Spleen (tissue), 11 donors: ENCODE results near the gene ZSCAN29. TPM values are rescaled to one million over a fixed set of nuclear protein-coding genes. Genes with fewer than 3 reads are reported as not detected.
"Not testable (repeated sequence)": the region's sequence is repeated elsewhere in the genome, so short reads cannot be mapped to it uniquely, and the experiment has no call there.

Source experiments
- DNase-seq: peaks from one replicate; pipeline ENCODE4 v3.0.0-alpha.2; 2020
- H3K27ac ChIP-seq, 8 donors: fragments of 200-600 bp; sonication (generic) in 7 of 8; 1 replicate in 4 of 8; 2 replicates in 4 of 8; pipeline versions ENCODE4 v1.5.0 to v1.8.0; 2016 to 2021; ENCODE audit warnings: inconsistent platforms in 4 of 8, mild to moderate bottlenecking in 4 of 8, moderate library complexity in 1 of 8
- H3K27me3 ChIP-seq, 7 donors: fragments of 200-600 bp; sonication (generic) in 6 of 7; replicated peaks in 1 of 7; 1 replicate in 4 of 7; 2 replicates in 3 of 7; pipeline versions ENCODE4 v1.5.0 to v1.8.0; 2016 to 2021; ENCODE audit warnings: inconsistent platforms in 3 of 7, mild to moderate bottlenecking in 1 of 7
- H3K36me3 ChIP-seq, 6 donors: fragments of 200-600 bp; sonication (generic) in 5 of 6; 1 replicate in 4 of 6; 2 replicates in 2 of 6; pipeline versions ENCODE4 v1.5.0 to v1.8.0; 2016 to 2021; ENCODE audit warnings: inconsistent platforms in 2 of 6
- H3K4me1 ChIP-seq, 6 donors: fragments of 200-600 bp; sonication (generic) in 5 of 6; 1 replicate in 3 of 6; 2 replicates in 3 of 6; pipeline versions ENCODE4 v1.5.0 to v1.8.0; 2016 to 2021; ENCODE audit warnings: inconsistent platforms in 3 of 6
- H3K4me3 ChIP-seq, 8 donors: fragments of 200-600 bp; sonication (generic) in 7 of 8; 1 replicate in 4 of 8; 2 replicates in 4 of 8; pipeline versions ENCODE4 v1.5.0 to v1.8.0; 2016 to 2021; ENCODE audit warnings: inconsistent platforms in 4 of 8, mild to moderate bottlenecking in 4 of 8, moderate library complexity in 2 of 8
- H3K9me3 ChIP-seq, 8 donors: fragments of 200-600 bp; sonication (generic) in 7 of 8; 1 replicate in 4 of 8; 2 replicates in 4 of 8; pipeline versions ENCODE4 v1.5.0 to v1.8.0; 2016 to 2021; ENCODE audit warnings: inconsistent platforms in 4 of 8
- CTCF ChIP-seq, 11 experiments: fragments of 200-600 bp in 7 of 11; fragments of 450-650 bp in 4 of 11; sonication (generic) in 4 of 11; IDR thresholded peaks in 8 of 11; conservative IDR thresholded peaks in 3 of 11; 1 replicate in 7 of 11; 2 replicates in 4 of 11; pipeline versions ENCODE4 v1.4.0 to v1.8.0; 2016 to 2021; ENCODE audit warnings: antibody characterized with exemption in 11 of 11, inconsistent platforms in 4 of 11, mild to moderate bottlenecking in 1 of 11
- POLR2A ChIP-seq, 3 donors: fragments of 450-650 bp; IDR thresholded peaks; one replicate each; pipeline ENCODE4 v1.5.1; 2017; ENCODE audit warnings: antibody characterized with exemption in 3 of 3, mild to moderate bottlenecking in 1 of 3
- POLR2AphosphoS5 ChIP-seq, 3 donors: sonication (generic); formaldehyde crosslinking; IDR thresholded peaks; one replicate each; pipeline ENCODE4 v1.5.1; 2017; ENCODE audit warnings: antibody characterized with exemption in 3 of 3
- WGBS, 5 donors: extraction: QIAGEN DNeasy Blood & Tissue Kit in 3 of 5; methylation state at CpG; one replicate each; pipeline versions ENCODE4 v1.1.5 to v1.1.7; 2013 to 2018; 5-methylcytosine and 5-hydroxymethylcytosine counted together
- intact Hi-C: fragments of 100-400 bp; cut with DNase I; formaldehyde crosslinking; loops from one replicate; pipeline ENCODE4 v1.15.0; 2023; ENCODE audit warnings: low total_unique reads
- polyA plus RNA-seq, 3 donors: library from polyadenylated mRNA; stranded (reverse); fragments of 200-250 nt; gene quantifications; one replicate each; pipeline ENCODE4 v1.2.1, GENCODE V29; 2013
- total RNA-seq, 7 donors: library from RNA; depleted of rRNA in 3 of 7; stranded (reverse); fragments of >200 nt in 3 of 7; fragmentation: NEBNext Ultra II Directional in 4 of 7; extraction: Animal tissue kit (Norgen Biotek cat#: 25700) in 4 of 7; gene quantifications; one replicate each; pipeline versions ENCODE4 v1.1.0 to v1.2.1, GENCODE V29; 2016 to 2021
- donor health status: healthy with polysubstance abuse.
- donor health status: DM: no; HTN: no; CAD: no; lungs with moderate emphysema.
- donor health status: DM: no; HTN: no; CAD: no.
- donor health status: Bipolar disorder and iron deficiency.
- donor health status: healthy.
- donor health status: DM: no; HTN: no; CAD: no.
- donor health status: DM: yes; HTN: yes; CAD: no.

Gene ZSCAN29
- total and polyA plus RNA-seq, 10 donors: 4.6 to 33.4 (median 23.1) TPM

- no peaks in the 10 kb centered on the region for H3K27me3 ChIP-seq
- intact Hi-C loops: no loop called here
- H3K27ac ChIP-seq: no peak overlapping the region
- TF ChIP-seq CTCF (IDR thresholded peaks at IDR 0.05 in 8 of 11, conservative IDR thresholded peaks at IDR 0.05 in 3 of 11): no peak
- 84 to 93% (median 89%) methylated on average over 2 of the region's 2 CpGs for WGBS, 5 donors
- H3K4me1 ChIP-seq: no peaks in the 10 kb centered on the region
- no peak for DNase-seq
- no peak overlapping the region for H3K4me3 ChIP-seq
- no peaks in the 10 kb centered on the region for H3K9me3 ChIP-seq
- H3K36me3 ChIP-seq: peaks cover 8 to 100% (median 89%) of the 10 kb centered on the region in 6 donors
Measured at GRCh38 chr15:43406189-43406588, 35.3 kb upstream of the ZSCAN29 start.

- intact Hi-C loops: no loop called here
- Histone ChIP-seq H3K9me3 (no peaks in the 10 kb centered on the region), H3K27me3 (no peaks in the 10 kb centered on the region), H3K36me3 (peaks cover 8 to 100% (median 98%) of the 10 kb centered on the region in 6 donors), H3K4me3 (no peak overlapping the region), H3K4me1 (no peaks in the 10 kb centered on the region), H3K27ac (no peak overlapping the region)
- 83 to 85% (median 84%) methylated on average over 5 of the region's 5 CpGs for WGBS, 5 donors
- DNase-seq: no peak
- TF ChIP-seq POLR2AphosphoS5 (IDR thresholded peaks at IDR 0.05): no peak
- TF ChIP-seq CTCF (IDR thresholded peaks at IDR 0.05 in 8 of 11, conservative IDR thresholded peaks at IDR 0.05 in 3 of 11): no peak
- TF ChIP-seq POLR2A (IDR thresholded peaks at IDR 0.05): no peak
Measured at GRCh38 chr15:43404130-43404529, 33.3 kb upstream of the ZSCAN29 start.

- DNase-seq: no peak
- TF ChIP-seq POLR2AphosphoS5 (IDR thresholded peaks at IDR 0.05) (no peak), CTCF (IDR thresholded peaks at IDR 0.05 in 8 of 11, conservative IDR thresholded peaks at IDR 0.05 in 3 of 11) (no peak), POLR2A (IDR thresholded peaks at IDR 0.05) (no peak)
- Histone ChIP-seq H3K27me3 (no peaks in the 10 kb centered on the region), H3K36me3 (peaks cover 6 to 100% (median 97%) of the 10 kb centered on the region in 6 donors), H3K27ac (no peak overlapping the region), H3K9me3 (no peaks in the 10 kb centered on the region), H3K4me1 (no peaks in the 10 kb centered on the region), H3K4me3 (no peak overlapping the region)
- WGBS, 5 donors: 83 to 89% (median 88%) methylated on average over 8 of the region's 8 CpGs
- intact Hi-C loops: no loop called here
Measured at GRCh38 chr15:43403616-43404015, 32.8 kb upstream of the ZSCAN29 start.

GRCh38 chr15:43402255-43402654, 31.4 kb upstream of the ZSCAN29 start:
- TF ChIP-seq POLR2A (IDR thresholded peaks at IDR 0.05) (no peak), POLR2AphosphoS5 (IDR thresholded peaks at IDR 0.05) (no peak), CTCF (IDR thresholded peaks at IDR 0.05 in 8 of 11, conservative IDR thresholded peaks at IDR 0.05 in 3 of 11) (no peak)
- no peaks in the 10 kb centered on the region for H3K9me3 ChIP-seq
- H3K4me1 ChIP-seq: no peaks in the 10 kb centered on the region
- 83 to 93% (median 91%) methylated on average over 3 of the region's 3 CpGs for WGBS, 5 donors
- no peaks in the 10 kb centered on the region for H3K27me3 ChIP-seq
- intact Hi-C loops: no loop called here
- H3K4me3 ChIP-seq: no peak overlapping the region
- no peak for DNase-seq
- no peak overlapping the region for H3K27ac ChIP-seq
- peaks cover 0 to 100% (median 97%) of the 10 kb centered on the region in 6 donors for H3K36me3 ChIP-seq

GRCh38 chr15:43393592-43393991, 22.7 kb upstream of the ZSCAN29 start:
- DNase-seq, H3K4me1 ChIP-seq, intact Hi-C loops, H3K27ac ChIP-seq, H3K27me3 ChIP-seq, H3K4me3 ChIP-seq, H3K9me3 ChIP-seq: not testable (repeated sequence)
- WGBS, 5 donors: 96 to 100% (median 97%) methylated on average over 6 of the region's 6 CpGs
- H3K36me3 ChIP-seq: peaks cover 2 to 93% (median 52%) of the 10 kb centered on the region in 6 donors
